ENCODE data around the gene SHB.

GRCh38 chr9:37988041-37988440, 81.0 kb downstream of the SHB start:
- no peak for TF ChIP-seq POLR2A (IDR thresholded peaks at IDR 0.05)
- no peak for TF ChIP-seq CTCF (IDR thresholded peaks at IDR 0.05)
- no peak for TF ChIP-seq POLR2AphosphoS5 (IDR thresholded peaks at IDR 0.05)

Data from prostate gland (tissue), 2 donors.